PC-3 (cell line): Measurements from ENCODE around the gene LUC7L3. TPM values are rescaled to one million over a fixed set of nuclear protein-coding genes. Genes with fewer than 3 reads are reported as not detected.

Experiments used
- ATAC-seq: fragments of 200-7000 bp; cut with Tn5 transposase; 2 replicates; pipeline ENCODE4 v1.9.1; 2020; ENCODE audit warnings: mild to moderate bottlenecking, moderate library complexity
- BruUV-seq: library from RNA; stranded (reverse); fragments of 400-500 nt; replicated peaks from 2 replicates; lab custom pipeline; 2021; lab: Mats Ljungman, UMichigan
- CTCF ChIA-PET: fragments of 300-600 bp; sonication (Branson Sonifier 250); formaldehyde crosslinking; loops from one replicate; lab custom pipeline; 2022; ENCODE audit warnings: antibody characterized with exemption; lab: Charles Lee
- POLR2A ChIA-PET: fragments of 300-600 bp; sonication (Branson Sonifier 250); formaldehyde crosslinking; loops from one replicate; lab custom pipeline; 2022; ENCODE audit warnings: antibody characterized with exemption; ENCODE audit not compliant: unreplicated experiment; lab: Charles Lee
- DNase-seq: peaks from one replicate; pipeline ENCODE4 v3.0.0-alpha.2; 2015
- H2AFZ ChIP-seq: fragments of 300-600 bp; sonication (generic); 2 replicates; pipeline ENCODE4 v1.6.0; 2016; ENCODE audit warnings: antibody characterized with exemption, low read length
- H3F3A ChIP-seq: fragments of 300-600 bp; sonication (generic); one replicate; pipeline ENCODE4 v1.6.0; 2017; ENCODE audit warnings: antibody characterized with exemption, low read length, control low read depth, mild to moderate bottlenecking; ENCODE audit not compliant: unreplicated experiment
- H3K27ac ChIP-seq: fragments of 300-600 bp; sonication (generic); 2 replicates; pipeline ENCODE4 v1.5.1; 2016; ENCODE audit warnings: mild to moderate bottlenecking, low read length
- H3K27me3 ChIP-seq: fragments of 300-600 bp; sonication (generic); 2 replicates; pipeline ENCODE4 v1.6.1; 2016; ENCODE audit warnings: low read length, mixed read lengths
- H3K36me3 ChIP-seq: fragments of 300-600 bp; sonication (generic); 2 replicates; pipeline ENCODE4 v1.6.1; 2016; ENCODE audit warnings: low read depth, mixed run types, low read length, mixed read lengths
- H3K4me1 ChIP-seq: fragments of 300-600 bp; sonication (generic); 2 replicates; pipeline ENCODE4 v1.5.1; 2016; ENCODE audit warnings: low read length; ENCODE audit not compliant: insufficient read depth
- H3K4me2 ChIP-seq: fragments of 300-600 bp; sonication (generic); 2 replicates; pipeline ENCODE4 v1.6.0; 2016; ENCODE audit warnings: low read length
- H3K4me3 ChIP-seq: fragments of 300-600 bp; sonication (generic); 2 replicates; pipeline ENCODE4 v1.5.1; 2016; ENCODE audit warnings: mild to moderate bottlenecking, low read length, mixed read lengths
- H3K79me2 ChIP-seq: fragments of 300-600 bp; sonication (generic); 2 replicates; pipeline ENCODE4 v1.6.1; 2017; ENCODE audit warnings: low read length, mixed read lengths
- H3K9ac ChIP-seq: fragments of 300-600 bp; sonication (generic); 2 replicates; pipeline ENCODE4 v1.6.0; 2016; ENCODE audit warnings: mild to moderate bottlenecking, low read length
- H3K9me2 ChIP-seq: fragments of 300-600 bp; sonication (generic); replicated peaks from 2 replicates; pipeline ENCODE4 v1.6.1; 2016; ENCODE audit warnings: mixed run types, low read length, mixed read lengths
- H3K9me3 ChIP-seq: fragments of 300-600 bp; sonication (generic); 2 replicates; pipeline ENCODE4 v1.6.1; 2016; ENCODE audit warnings: low read length, mixed read lengths
- H4K20me1 ChIP-seq: fragments of 300-600 bp; sonication (generic); 2 replicates; pipeline ENCODE4 v1.6.1; 2016; ENCODE audit warnings: low read length, mixed read lengths
- EZH2 ChIP-seq: fragments of 300-600 bp; sonication (generic); IDR thresholded peaks from one replicate; pipeline ENCODE4 v1.6.1; 2017; ENCODE audit warnings: antibody characterized with exemption, mild to moderate bottlenecking, low read length; ENCODE audit not compliant: unreplicated experiment
- EZH2phosphoT487 ChIP-seq: fragments of 300-600 bp; sonication (generic); IDR thresholded peaks from 2 replicates; pipeline ENCODE4 v1.6.1; 2018; ENCODE audit warnings: mild to moderate bottlenecking, antibody characterized with exemption, low read length, borderline replicate concordance
- intact Hi-C: fragments of 100-400 bp; cut with micrococcal nuclease; formaldehyde crosslinking; loops from 2 replicates; pipeline ENCODE4 v1.9.0; 2023
- total RNA-seq: library from RNA; depleted of rRNA; stranded (reverse); fragments of >200 nt; gene quantifications from 2 replicates; pipeline ENCODE4 v1.2.3, GENCODE V29; 2014
- TF ChIP-seq, protein P1 (sequence below): fragments of 300-600 bp; sonication (generic); conservative IDR thresholded peaks from 2 replicates; pipeline ENCODE4 v1.5.1; 2017; ENCODE audit warnings: antibody characterized with exemption, low read depth, mild to moderate bottlenecking, low read length

LUC7L3 gene
- total RNA-seq, 1 experiment from 2014 or later = 43.0 TPM

GRCh38 chr17:50684612-50685333 is 34.6 kb upstream of the LUC7L3 start:
- DNase-seq (peak; percentile 74), ATAC-seq (peak; percentile 50)
- H3K27ac ChIP-seq = peak overlapping the region; percentile 4; the same call in 1 of the 2 replicates
- H2AFZ ChIP-seq = no peak overlapping the region
- no peaks in the 10 kb centered on the region for H3K27me3 ChIP-seq
- no peak overlapping the region for H3K9ac ChIP-seq
- H3K36me3 ChIP-seq = no peaks in the 10 kb centered on the region
- H3K9me3 ChIP-seq = no peaks in the 10 kb centered on the region
- TF ChIP-seq, protein P1, sequence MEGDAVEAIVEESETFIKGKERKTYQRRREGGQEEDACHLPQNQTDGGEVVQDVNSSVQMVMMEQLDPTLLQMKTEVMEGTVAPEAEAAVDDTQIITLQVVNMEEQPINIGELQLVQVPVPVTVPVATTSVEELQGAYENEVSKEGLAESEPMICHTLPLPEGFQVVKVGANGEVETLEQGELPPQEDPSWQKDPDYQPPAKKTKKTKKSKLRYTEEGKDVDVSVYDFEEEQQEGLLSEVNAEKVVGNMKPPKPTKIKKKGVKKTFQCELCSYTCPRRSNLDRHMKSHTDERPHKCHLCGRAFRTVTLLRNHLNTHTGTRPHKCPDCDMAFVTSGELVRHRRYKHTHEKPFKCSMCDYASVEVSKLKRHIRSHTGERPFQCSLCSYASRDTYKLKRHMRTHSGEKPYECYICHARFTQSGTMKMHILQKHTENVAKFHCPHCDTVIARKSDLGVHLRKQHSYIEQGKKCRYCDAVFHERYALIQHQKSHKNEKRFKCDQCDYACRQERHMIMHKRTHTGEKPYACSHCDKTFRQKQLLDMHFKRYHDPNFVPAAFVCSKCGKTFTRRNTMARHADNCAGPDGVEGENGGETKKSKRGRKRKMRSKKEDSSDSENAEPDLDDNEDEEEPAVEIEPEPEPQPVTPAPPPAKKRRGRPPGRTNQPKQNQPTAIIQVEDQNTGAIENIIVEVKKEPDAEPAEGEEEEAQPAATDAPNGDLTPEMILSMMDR = no peak
- TF ChIP-seq EZH2phosphoT487 = no peak
- no peak for TF ChIP-seq EZH2
- H3K4me2 ChIP-seq = peak overlapping the region; percentile 29; the same call in 1 of the 2 replicates
- ChIA-PET POLR2A (interaction anchor here (0.7 kb wide), 2 partner anchors 49 to 322 kb away, joined by 3 to 6 read pairs; no protein-coding TSS in a partner anchor), CTCF (interaction anchor here (0.5 to 0.7 kb wide), 2 partner anchors 10 to 55 kb away, joined by 3 read pairs; no protein-coding TSS in a partner anchor)
- no peaks in the 10 kb centered on the region for H3K9me2 ChIP-seq
- H3K4me3 ChIP-seq = no peak overlapping the region
- no peaks in the 10 kb centered on the region for H4K20me1 ChIP-seq
- peaks cover 49% of the 10 kb centered on the region for H3K4me1 ChIP-seq
- BruUV-seq = no TSS peak
- no peaks in the 10 kb centered on the region for H3F3A ChIP-seq
- H3K79me2 ChIP-seq = no peaks in the 10 kb centered on the region
- intact Hi-C loops = no loop called here

DNA sequence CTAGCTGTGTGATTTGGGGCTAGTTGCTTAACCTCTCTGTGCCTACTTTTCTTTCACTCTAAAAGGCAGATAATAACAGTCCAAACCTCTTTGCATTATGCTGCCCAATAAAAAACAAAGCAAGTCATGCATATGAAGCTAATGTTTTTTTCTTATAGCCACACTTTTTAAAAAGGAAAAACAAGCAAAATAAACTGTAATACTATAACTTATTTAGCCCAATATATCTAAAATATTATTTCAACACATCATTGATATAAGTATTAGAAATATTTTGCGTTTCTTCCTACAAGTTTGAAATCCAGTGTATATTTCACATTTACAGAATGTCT is 34.1 kb upstream of the LUC7L3 start:
- Histone ChIP-seq H3K27ac (peak overlapping the region; percentile 4; the same call in 1 of the 2 replicates), H3K9me2 (no peaks in the 10 kb centered on the region), H3K9me3 (no peaks in the 10 kb centered on the region), H3K9ac (no peak overlapping the region), H4K20me1 (no peaks in the 10 kb centered on the region), H3K79me2 (no peaks in the 10 kb centered on the region), H3K4me3 (no peak overlapping the region), H3K4me2 (peak overlapping the region; percentile 29; the same call in 1 of the 2 replicates), H3K36me3 (no peaks in the 10 kb centered on the region), H3F3A (no peaks in the 10 kb centered on the region), H2AFZ (no peak overlapping the region), H3K4me1 (peaks cover 54% of the 10 kb centered on the region), H3K27me3 (no peaks in the 10 kb centered on the region)
- intact Hi-C loops = no loop called here
- no TSS peak for BruUV-seq
- ATAC-seq = no peak
- ChIA-PET CTCF (interaction anchor here (0.5 kb wide), 1 partner anchor 9 kb away, joined by 3 read pairs; no protein-coding TSS in a partner anchor), POLR2A (interaction anchor here (0.6 kb wide), 1 partner anchor 46 kb away, joined by 3 read pairs; no protein-coding TSS in a partner anchor)
- TF ChIP-seq, protein P1 = no peak
- TF ChIP-seq EZH2phosphoT487 = no peak
- DNase-seq = no peak
